ENCODE data around the gene SYNE1.

- TF ChIP-seq EP300 (conservative IDR thresholded peaks at IDR 0.05; ENCODE audit: poor library complexity, severe bottlenecking) (no peak), EZH2 (IDR thresholded peaks at IDR 0.05; ENCODE audit: borderline replicate concordance, insufficient read depth, low read length, poor library complexity, severe bottlenecking) (no peak), TAF1 (IDR thresholded peaks at IDR 0.05; ENCODE audit: low read depth) (no peak), POLR2AphosphoS5 (IDR thresholded peaks at IDR 0.05) (no peak), MXI1 (conservative IDR thresholded peaks at IDR 0.05; ENCODE audit: poor library complexity, severe bottlenecking) (no peak), RAD21 (conservative IDR thresholded peaks at IDR 0.05) (no peak), SMC3 (conservative IDR thresholded peaks at IDR 0.05; ENCODE audit: poor library complexity) (no peak)
- TF ChIP-seq, protein P1, sequence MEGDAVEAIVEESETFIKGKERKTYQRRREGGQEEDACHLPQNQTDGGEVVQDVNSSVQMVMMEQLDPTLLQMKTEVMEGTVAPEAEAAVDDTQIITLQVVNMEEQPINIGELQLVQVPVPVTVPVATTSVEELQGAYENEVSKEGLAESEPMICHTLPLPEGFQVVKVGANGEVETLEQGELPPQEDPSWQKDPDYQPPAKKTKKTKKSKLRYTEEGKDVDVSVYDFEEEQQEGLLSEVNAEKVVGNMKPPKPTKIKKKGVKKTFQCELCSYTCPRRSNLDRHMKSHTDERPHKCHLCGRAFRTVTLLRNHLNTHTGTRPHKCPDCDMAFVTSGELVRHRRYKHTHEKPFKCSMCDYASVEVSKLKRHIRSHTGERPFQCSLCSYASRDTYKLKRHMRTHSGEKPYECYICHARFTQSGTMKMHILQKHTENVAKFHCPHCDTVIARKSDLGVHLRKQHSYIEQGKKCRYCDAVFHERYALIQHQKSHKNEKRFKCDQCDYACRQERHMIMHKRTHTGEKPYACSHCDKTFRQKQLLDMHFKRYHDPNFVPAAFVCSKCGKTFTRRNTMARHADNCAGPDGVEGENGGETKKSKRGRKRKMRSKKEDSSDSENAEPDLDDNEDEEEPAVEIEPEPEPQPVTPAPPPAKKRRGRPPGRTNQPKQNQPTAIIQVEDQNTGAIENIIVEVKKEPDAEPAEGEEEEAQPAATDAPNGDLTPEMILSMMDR (IDR thresholded peaks at IDR 0.05; ENCODE audit: poor library complexity, severe bottlenecking) = no peak
- TF ChIP-seq, protein P2, sequence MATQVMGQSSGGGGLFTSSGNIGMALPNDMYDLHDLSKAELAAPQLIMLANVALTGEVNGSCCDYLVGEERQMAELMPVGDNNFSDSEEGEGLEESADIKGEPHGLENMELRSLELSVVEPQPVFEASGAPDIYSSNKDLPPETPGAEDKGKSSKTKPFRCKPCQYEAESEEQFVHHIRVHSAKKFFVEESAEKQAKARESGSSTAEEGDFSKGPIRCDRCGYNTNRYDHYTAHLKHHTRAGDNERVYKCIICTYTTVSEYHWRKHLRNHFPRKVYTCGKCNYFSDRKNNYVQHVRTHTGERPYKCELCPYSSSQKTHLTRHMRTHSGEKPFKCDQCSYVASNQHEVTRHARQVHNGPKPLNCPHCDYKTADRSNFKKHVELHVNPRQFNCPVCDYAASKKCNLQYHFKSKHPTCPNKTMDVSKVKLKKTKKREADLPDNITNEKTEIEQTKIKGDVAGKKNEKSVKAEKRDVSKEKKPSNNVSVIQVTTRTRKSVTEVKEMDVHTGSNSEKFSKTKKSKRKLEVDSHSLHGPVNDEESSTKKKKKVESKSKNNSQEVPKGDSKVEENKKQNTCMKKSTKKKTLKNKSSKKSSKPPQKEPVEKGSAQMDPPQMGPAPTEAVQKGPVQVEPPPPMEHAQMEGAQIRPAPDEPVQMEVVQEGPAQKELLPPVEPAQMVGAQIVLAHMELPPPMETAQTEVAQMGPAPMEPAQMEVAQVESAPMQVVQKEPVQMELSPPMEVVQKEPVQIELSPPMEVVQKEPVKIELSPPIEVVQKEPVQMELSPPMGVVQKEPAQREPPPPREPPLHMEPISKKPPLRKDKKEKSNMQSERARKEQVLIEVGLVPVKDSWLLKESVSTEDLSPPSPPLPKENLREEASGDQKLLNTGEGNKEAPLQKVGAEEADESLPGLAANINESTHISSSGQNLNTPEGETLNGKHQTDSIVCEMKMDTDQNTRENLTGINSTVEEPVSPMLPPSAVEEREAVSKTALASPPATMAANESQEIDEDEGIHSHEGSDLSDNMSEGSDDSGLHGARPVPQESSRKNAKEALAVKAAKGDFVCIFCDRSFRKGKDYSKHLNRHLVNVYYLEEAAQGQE (IDR thresholded peaks at IDR 0.05; ENCODE audit: borderline replicate concordance) = no peak
Measured at GRCh38 chr6:152316024-152316423, 321.1 kb downstream of the SYNE1 start.
